ENCODE measurements around the gene SAP130. TPM values are rescaled to one million over a fixed set of nuclear protein-coding genes. Genes with fewer than 3 reads are reported as not detected.

The SAP130 gene
- total RNA-seq, 1 donor from 2014 or later = 27.1 TPM

DNA sequence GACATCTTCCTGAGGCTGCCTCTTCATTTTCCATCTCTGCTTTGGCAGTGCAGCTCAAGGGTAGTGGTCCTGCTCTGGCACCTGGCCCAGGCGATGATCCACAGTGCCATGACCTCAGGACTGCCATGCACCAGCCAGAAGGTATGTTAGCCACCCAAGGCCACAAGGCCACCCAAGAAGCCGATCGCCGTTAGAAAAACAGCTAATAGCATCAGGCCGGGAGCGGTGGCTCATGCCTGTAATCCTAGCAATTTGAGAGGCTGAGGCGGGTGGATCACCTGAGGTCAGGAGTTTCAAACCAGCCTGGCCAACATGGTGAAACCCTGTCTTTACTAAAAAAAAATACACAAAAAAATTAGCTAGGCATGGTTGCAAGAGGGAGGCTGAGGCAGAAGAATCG is 34.7 kb upstream of the SAP130 start:
- ATAC-seq (ENCODE audit: low read depth) = no peak
- CTCF ChIA-PET = no interaction called here
- intact Hi-C loops (cut with micrococcal nuclease) = no loop called here

DNA sequence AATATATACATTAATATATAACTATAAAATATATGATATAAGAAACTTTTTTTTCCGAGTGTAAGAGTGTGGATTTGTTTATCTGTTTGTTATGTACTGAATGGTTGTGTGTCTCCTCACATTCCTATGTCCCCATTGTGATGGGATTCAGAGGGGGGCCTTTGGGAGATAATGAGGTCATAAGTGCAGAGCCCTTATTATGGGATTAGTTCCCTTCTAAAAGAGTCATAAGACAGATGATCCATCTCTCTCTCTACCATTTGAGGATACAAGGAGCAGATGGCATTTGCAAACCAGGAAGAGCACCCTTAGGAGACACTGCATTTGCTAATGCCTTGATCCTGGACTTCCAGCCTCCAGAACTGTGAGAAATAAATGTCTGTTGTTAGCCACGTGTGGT is 30.3 kb upstream of the SAP130 start:
- ChIA-PET CTCF (interaction anchor here (0.6 kb wide), 1 partner anchor 1792 kb away, joined by 4 read pairs; no protein-coding TSS in a partner anchor), POLR2A (interaction anchor here (0.6 kb wide), 1 partner anchor 284 kb away, joined by 5 read pairs; no protein-coding TSS in a partner anchor)
- Mint-ChIP-seq H3K9me3 (no peaks in the 10 kb centered on the region), H3K27ac (no peak overlapping the region), H3K36me3 (ENCODE audit: low read depth) (no peaks in the 10 kb centered on the region), H3K27me3 (peaks cover 7% of the 10 kb centered on the region), H3K4me3 (no peak overlapping the region), H3K4me1 (no peaks in the 10 kb centered on the region)
- DNase-seq (no peak), ATAC-seq (ENCODE audit: low read depth) (no peak)
- intact Hi-C loops (cut with micrococcal nuclease) = no loop called here
- TF ChIP-seq, protein P1, sequence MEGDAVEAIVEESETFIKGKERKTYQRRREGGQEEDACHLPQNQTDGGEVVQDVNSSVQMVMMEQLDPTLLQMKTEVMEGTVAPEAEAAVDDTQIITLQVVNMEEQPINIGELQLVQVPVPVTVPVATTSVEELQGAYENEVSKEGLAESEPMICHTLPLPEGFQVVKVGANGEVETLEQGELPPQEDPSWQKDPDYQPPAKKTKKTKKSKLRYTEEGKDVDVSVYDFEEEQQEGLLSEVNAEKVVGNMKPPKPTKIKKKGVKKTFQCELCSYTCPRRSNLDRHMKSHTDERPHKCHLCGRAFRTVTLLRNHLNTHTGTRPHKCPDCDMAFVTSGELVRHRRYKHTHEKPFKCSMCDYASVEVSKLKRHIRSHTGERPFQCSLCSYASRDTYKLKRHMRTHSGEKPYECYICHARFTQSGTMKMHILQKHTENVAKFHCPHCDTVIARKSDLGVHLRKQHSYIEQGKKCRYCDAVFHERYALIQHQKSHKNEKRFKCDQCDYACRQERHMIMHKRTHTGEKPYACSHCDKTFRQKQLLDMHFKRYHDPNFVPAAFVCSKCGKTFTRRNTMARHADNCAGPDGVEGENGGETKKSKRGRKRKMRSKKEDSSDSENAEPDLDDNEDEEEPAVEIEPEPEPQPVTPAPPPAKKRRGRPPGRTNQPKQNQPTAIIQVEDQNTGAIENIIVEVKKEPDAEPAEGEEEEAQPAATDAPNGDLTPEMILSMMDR (IDR thresholded peaks at IDR 0.05) = no peak

More for the DNA sequence above, 34.7 kb upstream of the SAP130 start:
- H3K4me1 Mint-ChIP-seq = no peaks in the 10 kb centered on the region
- peaks cover 1% of the 10 kb centered on the region for H3K27me3 Mint-ChIP-seq
- no peaks in the 10 kb centered on the region for H3K36me3 Mint-ChIP-seq (ENCODE audit: low read depth)
- H3K27ac Mint-ChIP-seq = no peak overlapping the region
- no peak overlapping the region for H3K4me3 Mint-ChIP-seq
- no peak for DNase-seq
- POLR2A ChIA-PET = interaction anchor here (0.6 to 0.7 kb wide), 2 partner anchors 21 to 89 kb away, joined by 3 to 4 read pairs; no protein-coding TSS in a partner anchor
- TF ChIP-seq, protein P1 (IDR thresholded peaks at IDR 0.05) = no peak
- no peaks in the 10 kb centered on the region for H3K9me3 Mint-ChIP-seq

DNA sequence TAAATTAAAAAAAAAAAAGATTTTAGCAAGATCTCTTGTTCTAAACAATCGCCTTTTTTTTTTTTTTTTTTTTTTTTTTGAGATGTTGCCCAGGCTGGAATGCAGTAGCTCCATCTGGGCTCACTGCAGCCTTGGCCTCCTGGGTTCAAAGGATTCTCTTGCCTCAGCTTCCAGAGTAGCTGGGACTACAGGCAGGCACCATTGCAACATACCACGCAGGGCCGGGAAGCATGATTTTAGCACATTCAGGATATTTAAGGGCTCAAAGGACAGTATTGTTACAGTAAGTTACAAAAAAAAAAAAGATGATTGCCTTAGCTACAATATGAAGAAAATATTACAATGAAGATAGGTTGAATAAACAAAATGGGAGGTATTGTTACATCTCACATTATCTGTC is 29.5 kb upstream of the SAP130 start:
- DNase-seq (no peak), ATAC-seq (ENCODE audit: low read depth) (no peak)
- CTCF ChIA-PET = no interaction called here
- peaks cover 13% of the 10 kb centered on the region for H3K27me3 Mint-ChIP-seq
- no peak overlapping the region for H3K4me3 Mint-ChIP-seq
- POLR2A ChIA-PET = interaction anchor here (0.6 kb wide), 1 partner anchor 285 kb away, joined by 5 read pairs; no protein-coding TSS in a partner anchor
- H3K27ac Mint-ChIP-seq = no peak overlapping the region
- no peaks in the 10 kb centered on the region for H3K9me3 Mint-ChIP-seq
- H3K4me1 Mint-ChIP-seq = no peaks in the 10 kb centered on the region
- TF ChIP-seq, protein P1 (IDR thresholded peaks at IDR 0.05) = no peak
- intact Hi-C loops (cut with micrococcal nuclease) = no loop called here
- H3K36me3 Mint-ChIP-seq (ENCODE audit: low read depth) = no peaks in the 10 kb centered on the region

DNA sequence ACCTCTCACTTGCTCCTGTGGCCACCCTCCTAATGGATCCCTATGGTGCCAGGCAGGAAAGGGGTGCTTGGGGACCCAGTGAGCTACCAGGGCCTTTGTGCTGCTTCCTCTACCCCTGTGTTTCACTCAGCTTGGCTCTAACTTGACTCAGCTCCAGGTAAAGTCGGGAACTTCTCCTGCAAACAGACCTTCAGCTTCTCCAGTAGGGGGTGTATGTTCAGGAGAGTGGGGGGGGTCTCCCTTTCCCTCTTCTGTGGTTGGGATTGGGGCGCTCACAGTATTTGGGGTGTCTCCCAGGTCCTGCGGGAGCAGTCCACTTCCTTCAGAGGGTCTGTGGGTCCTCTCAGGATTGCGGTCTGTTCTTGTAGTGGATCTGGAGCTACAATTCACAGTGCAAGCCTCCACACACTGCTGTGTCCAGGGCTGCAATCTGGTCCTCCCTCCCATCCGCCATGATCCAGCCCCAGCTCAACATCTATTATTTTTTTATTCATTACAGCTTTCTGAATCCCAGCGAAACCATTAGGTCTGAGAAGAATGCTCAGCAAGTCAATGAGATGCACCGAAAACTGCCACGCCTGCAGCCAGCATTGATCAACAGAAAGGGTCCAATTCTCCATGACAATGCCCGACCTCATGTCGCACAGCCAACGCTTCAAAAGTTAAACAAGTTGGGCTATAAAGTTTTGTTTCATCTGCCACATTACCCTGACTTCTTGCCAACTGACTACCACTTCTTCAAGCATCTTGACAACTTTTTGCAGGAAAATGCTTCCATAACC is 26.4 kb upstream of the SAP130 start:
- no peak overlapping the region for H3K27ac Mint-ChIP-seq
- TF ChIP-seq, protein P1 (IDR thresholded peaks at IDR 0.05) = no peak
- peaks cover 31% of the 10 kb centered on the region for H3K27me3 Mint-ChIP-seq
- intact Hi-C loops (cut with micrococcal nuclease) = no loop called here
- peaks cover 10% of the 10 kb centered on the region for H3K9me3 Mint-ChIP-seq
- POLR2A ChIA-PET = no interaction called here
- CTCF ChIA-PET = no interaction called here
- no peak for DNase-seq
- H3K4me1 Mint-ChIP-seq = no peaks in the 10 kb centered on the region
- peaks cover 1% of the 10 kb centered on the region for H3K36me3 Mint-ChIP-seq (ENCODE audit: low read depth)
- ATAC-seq (ENCODE audit: low read depth) = no peak
- no peak overlapping the region for H3K4me3 Mint-ChIP-seq

DNA sequence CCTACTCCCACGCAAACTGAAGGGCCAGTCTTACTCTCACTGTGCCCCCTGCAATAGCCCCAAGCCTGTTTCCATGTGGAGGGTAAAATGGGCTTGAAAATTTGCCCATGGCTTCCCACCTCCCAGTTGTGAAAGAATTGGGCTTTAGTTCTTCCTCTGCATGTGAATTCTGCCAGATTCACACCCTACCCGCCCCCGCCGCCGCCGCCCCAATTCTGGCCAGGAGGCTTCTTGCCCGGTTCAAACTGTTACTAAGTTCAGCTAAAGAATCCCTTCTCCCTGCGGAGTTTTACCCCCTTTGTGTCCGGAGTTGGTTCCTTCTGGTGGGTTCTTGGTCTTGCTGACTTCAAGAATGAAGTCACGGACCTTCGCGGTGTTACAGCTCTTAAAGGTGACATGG is 25.5 kb upstream of the SAP130 start:
- CTCF ChIA-PET = no interaction called here

More for the DNA sequence above, 25.5 kb upstream of the SAP130 start:
- Mint-ChIP-seq H3K4me1 (no peaks in the 10 kb centered on the region), H3K27ac (no peak overlapping the region), H3K36me3 (ENCODE audit: low read depth) (peaks cover 1% of the 10 kb centered on the region), H3K9me3 (peaks cover 12% of the 10 kb centered on the region), H3K27me3 (peaks cover 33% of the 10 kb centered on the region), H3K4me3 (no peak overlapping the region)
- POLR2A ChIA-PET = no interaction called here
- TF ChIP-seq, protein P1 (IDR thresholded peaks at IDR 0.05) = no peak
- intact Hi-C loops (cut with micrococcal nuclease) = no loop called here
- no peak for DNase-seq
- no peak for ATAC-seq (ENCODE audit: low read depth)
